GM10266 (cell line): ENCODE results near the gene SYTL5.

Experiments
- DNase-seq: peaks from one replicate; pipeline ENCODE4 v3.0.0; 2012; ENCODE audit errors: extremely low spot score
- CTCF ChIP-seq: IDR thresholded peaks from 2 replicates; pipeline ENCODE4 v1.5.1; 2012; ENCODE audit warnings: mild to moderate bottlenecking, low read depth; ENCODE audit not compliant: control insufficient read depth, insufficient read depth; ENCODE audit errors: missing control alignments

The SYTL5 gene

GRCh38 chrX:38028300-38028699 lies 21.9 kb downstream of the SYTL5 start:
- DNase-seq, result no peak
- no peak for TF ChIP-seq CTCF

DNA sequence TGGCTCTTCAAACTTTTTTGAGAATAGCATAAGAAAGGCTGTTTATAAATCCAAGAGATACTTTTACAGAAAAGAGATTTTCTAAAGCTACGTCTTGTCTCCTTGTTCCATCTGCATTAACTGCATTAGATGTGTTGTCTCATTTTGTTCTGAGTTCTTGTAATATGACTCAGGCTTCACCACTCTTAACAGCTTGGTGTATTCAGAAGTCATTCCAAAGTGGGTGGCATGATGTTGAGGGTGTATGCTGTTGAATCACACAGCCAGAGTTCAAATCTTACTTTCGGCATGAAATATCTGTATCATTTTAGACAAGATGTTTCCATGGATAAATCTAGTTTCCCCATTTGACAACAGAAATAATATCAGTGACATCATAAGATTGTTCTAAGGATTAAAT lies 30.1 kb downstream of the SYTL5 start:
- no peak for TF ChIP-seq CTCF
- DNase-seq, result no peak

- DNase-seq, result no peak
These were observed 32.1 kb downstream of the SYTL5 start for GRCh38 chrX:38038501-38038900.

GRCh38 chrX:38041237-38041636 lies 34.9 kb downstream of the SYTL5 start:
- no peak for DNase-seq

More at GRCh38 chrX:38038501-38038900, 32.1 kb downstream of the SYTL5 start:
- TF ChIP-seq CTCF, result no peak

DNA sequence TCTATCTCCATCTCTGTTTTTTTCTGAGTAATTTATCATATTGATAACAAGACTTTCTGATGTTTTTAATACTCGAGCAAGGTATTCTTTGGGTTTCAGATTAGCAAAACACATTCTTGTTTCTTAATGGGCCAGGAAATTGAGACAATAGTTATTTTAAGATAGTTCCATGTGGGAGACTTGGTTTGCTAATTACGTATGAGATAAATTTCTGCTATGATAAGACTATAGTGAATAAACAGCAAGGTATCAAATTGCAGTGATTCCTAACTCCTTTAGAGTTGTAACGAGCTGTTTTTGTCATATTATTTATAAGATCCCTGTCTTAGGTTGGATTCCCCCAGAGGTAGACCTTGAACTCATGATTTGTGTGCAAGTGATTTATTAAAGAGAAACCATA lies 38.3 kb downstream of the SYTL5 start:
- no peak for DNase-seq
- no peak for TF ChIP-seq CTCF

More at GRCh38 chrX:38041237-38041636, 34.9 kb downstream of the SYTL5 start:
- no peak for TF ChIP-seq CTCF

DNA sequence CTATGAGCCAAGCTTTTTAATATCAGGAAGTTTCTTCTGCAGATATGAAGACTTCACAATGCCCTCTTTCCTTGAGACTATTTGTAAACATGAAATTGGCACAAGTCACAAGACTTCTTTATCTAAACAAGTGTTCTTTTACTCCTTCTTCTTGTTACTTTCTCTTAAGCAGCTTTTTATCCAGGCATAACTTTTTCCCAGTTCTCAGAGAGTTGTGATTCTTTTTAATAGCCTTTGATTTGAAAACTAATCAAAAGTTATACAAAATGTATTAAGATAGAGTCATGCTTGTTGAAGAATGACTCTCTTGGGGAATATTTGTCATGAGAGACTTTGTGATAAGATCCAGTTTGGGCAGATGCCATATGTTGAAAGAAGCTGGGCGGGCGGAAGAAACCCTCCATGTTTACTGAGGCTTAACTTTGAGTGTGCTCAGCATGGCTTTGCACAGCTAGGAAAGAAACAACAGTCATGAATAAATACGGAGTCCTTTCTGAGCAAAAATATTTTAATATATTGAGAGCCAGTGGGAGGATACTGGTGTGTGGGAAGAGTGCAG lies 39.3 kb downstream of the SYTL5 start:
- no peak for TF ChIP-seq CTCF

DNA sequence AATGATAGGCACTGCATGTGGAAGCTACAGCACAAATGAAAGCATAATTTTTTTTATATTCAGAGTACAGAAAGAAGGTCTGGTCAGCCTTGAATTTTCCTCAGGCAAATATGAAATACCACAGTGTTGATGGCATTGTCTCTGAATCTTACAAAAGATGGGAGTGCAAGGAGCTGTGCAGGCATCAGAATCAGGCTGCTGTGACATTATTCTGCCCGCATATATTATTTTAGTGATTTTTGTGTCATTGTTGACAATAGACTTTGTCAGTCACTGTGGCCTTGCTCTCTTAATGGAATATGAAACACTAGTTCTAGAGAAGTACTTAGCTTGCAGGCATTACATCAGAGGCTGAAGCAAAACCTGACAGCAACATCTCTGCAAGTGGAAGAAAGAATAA lies 42.5 kb downstream of the SYTL5 start:
- no peak for TF ChIP-seq CTCF

More for the DNA sequence above, 39.3 kb downstream of the SYTL5 start:
- no peak for DNase-seq

More for the DNA sequence above, 42.5 kb downstream of the SYTL5 start:
- DNase-seq, result no peak
